ENCODE results near the gene PDCL2.

DNA sequence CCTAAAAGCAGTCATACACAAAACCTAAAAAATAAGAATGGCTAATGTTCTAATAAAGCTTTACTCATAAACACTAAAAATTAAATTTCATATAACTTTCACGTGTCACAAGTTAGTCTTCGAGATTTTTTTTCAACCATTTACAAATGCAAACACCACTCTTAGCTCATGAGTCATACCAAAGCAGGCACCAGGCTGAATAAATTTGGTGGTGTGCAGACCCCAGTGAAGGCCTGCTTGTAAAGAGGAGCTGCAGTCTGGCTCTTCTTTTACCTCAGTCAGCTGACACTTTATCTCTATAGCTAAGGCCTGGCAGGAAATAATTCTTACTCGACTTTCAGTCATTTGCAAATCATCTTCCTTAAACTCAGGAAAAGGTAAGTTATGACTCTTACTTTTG, 82.8 kb downstream of the PDCL2 start:
- TF ChIP-seq, protein P1, sequence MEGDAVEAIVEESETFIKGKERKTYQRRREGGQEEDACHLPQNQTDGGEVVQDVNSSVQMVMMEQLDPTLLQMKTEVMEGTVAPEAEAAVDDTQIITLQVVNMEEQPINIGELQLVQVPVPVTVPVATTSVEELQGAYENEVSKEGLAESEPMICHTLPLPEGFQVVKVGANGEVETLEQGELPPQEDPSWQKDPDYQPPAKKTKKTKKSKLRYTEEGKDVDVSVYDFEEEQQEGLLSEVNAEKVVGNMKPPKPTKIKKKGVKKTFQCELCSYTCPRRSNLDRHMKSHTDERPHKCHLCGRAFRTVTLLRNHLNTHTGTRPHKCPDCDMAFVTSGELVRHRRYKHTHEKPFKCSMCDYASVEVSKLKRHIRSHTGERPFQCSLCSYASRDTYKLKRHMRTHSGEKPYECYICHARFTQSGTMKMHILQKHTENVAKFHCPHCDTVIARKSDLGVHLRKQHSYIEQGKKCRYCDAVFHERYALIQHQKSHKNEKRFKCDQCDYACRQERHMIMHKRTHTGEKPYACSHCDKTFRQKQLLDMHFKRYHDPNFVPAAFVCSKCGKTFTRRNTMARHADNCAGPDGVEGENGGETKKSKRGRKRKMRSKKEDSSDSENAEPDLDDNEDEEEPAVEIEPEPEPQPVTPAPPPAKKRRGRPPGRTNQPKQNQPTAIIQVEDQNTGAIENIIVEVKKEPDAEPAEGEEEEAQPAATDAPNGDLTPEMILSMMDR (IDR thresholded peaks at IDR 0.05), result no peak
- TF ChIP-seq POLR2A (IDR thresholded peaks at IDR 0.05), result no peak
